Stimulated activated CD4-positive, alpha-beta T cell treated with anti-CD3 and anti-CD28 coated beads, Interleukin-4, amount 100 ng/mL, for 24 hours (primary cell): ENCODE data around the gene CRLF2.
"Not testable (repeated sequence)": the region's sequence is repeated elsewhere in the genome, so short reads cannot be mapped to it uniquely, and the experiment has no call there.

ENCODE experiments used
- DNase-seq: peaks from one replicate; pipeline ENCODE4 v3.0.0-alpha.2; 2020

Gene CRLF2

GRCh38 chrX:1210844-1211243, 1.6 kb downstream of the CRLF2 start:
- DNase-seq, result no peak

GRCh38 chrX:1207496-1208025, 4.9 kb downstream of the CRLF2 start:
- no peak for DNase-seq

- DNase-seq, result peak; percentile 37
Observed at GRCh38 chrX:1205681-1206611, 6.5 kb downstream of the CRLF2 start.

GRCh38 chrX:1202251-1202650, 10.2 kb downstream of the CRLF2 start:
- DNase-seq, result no peak

- DNase-seq, result no peak
Observed at GRCh38 chrX:1196436-1196835, 16.0 kb downstream of the CRLF2 start.

GRCh38 chrX:1192196-1192595, 20.3 kb downstream of the CRLF2 start:
- not testable (repeated sequence) for DNase-seq

GRCh38 chrX:1190596-1191145, 21.8 kb downstream of the CRLF2 start:
- DNase-seq, result no peak

GRCh38 chrX:1185561-1185960, 26.9 kb downstream of the CRLF2 start:
- no peak for DNase-seq

GRCh38 chrX:1182211-1182610, 30.2 kb downstream of the CRLF2 start:
- DNase-seq, result peak; percentile 1

- peak; percentile 1 for DNase-seq
Observed at GRCh38 chrX:1181661-1182060, 30.8 kb downstream of the CRLF2 start.

GRCh38 chrX:1181170-1181569, 31.3 kb downstream of the CRLF2 start:
- DNase-seq, result no peak

- DNase-seq, result peak; percentile 5
Observed at GRCh38 chrX:1178580-1179057, 33.8 kb downstream of the CRLF2 start.

GRCh38 chrX:1176531-1177320, 35.7 kb downstream of the CRLF2 start:
- peak; percentile 5 for DNase-seq

GRCh38 chrX:1174609-1175545, 37.6 kb downstream of the CRLF2 start:
- DNase-seq, result peak; percentile 2

- DNase-seq, result peak; percentile 0
Observed at GRCh38 chrX:1173435-1173834, 39.0 kb downstream of the CRLF2 start.

GRCh38 chrX:1172496-1172895, 40.0 kb downstream of the CRLF2 start:
- peak; percentile 3 for DNase-seq

- DNase-seq, result peak; percentile 2
Observed at GRCh38 chrX:1171915-1172314, 40.5 kb downstream of the CRLF2 start.

- no peak for DNase-seq
Observed at GRCh38 chrX:1170243-1170642, 42.2 kb downstream of the CRLF2 start.

- DNase-seq, result no peak
Observed at GRCh38 chrX:1169189-1169588, 43.3 kb downstream of the CRLF2 start.

GRCh38 chrX:1167918-1168481, 44.4 kb downstream of the CRLF2 start:
- no peak for DNase-seq

GRCh38 chrX:1167466-1167865, 45.0 kb downstream of the CRLF2 start:
- no peak for DNase-seq
